Stimulated activated naive CD4-positive, alpha-beta T cell treated with Interleukin-2 at 50 U/mL for 16 hours (primary cell): ENCODE results near the gene SLC6A7.
"Not testable (repeated sequence)": the region's sequence is repeated elsewhere in the genome, so short reads cannot be mapped to it uniquely, and the experiment has no call there.

Experiments used
- DNase-seq: peaks from one replicate; lab custom pipeline; 2025; lab: John Stamatoyannopoulos, UW

The SLC6A7 gene

DNA sequence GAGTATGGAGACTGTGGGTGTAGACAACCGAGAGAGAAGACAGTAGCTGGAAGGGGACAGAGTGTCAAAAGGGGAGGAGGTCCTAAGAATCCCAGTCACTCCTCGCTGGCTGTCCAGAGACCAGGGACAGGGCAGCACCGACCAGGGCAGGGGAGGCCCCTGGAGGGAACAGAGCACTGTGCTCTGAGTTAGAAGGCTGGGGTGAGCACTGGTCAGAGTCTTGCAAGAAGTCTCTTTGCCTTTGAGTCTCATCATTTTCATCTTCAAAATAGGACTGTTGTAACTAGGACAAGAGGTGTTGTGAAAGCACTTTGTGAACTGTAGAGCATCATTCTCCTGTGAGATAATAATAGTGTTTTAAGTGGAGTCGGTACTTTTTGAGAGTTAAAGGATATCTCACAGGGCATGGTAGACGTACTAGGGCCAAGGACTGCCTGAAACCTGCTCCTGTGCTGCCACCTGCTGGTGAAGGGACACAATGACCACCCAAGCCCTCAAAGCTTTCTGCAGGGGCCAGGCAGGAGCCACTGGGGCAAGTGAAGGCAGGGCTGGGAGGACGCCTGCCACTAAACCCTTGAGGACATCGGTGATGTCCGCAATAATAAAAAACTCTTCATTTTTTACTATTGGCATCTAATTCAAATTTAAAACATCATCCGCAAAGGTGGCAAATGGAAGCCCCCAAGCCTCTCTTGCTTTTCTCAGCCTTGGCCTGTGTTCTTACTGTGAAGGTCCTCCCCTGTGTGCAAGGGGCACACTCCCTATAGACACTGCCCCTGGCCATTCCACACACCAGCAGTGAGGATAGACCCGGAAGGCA is 28.2 kb downstream of the SLC6A7 start:
- DNase-seq: peak; percentile 63

DNA sequence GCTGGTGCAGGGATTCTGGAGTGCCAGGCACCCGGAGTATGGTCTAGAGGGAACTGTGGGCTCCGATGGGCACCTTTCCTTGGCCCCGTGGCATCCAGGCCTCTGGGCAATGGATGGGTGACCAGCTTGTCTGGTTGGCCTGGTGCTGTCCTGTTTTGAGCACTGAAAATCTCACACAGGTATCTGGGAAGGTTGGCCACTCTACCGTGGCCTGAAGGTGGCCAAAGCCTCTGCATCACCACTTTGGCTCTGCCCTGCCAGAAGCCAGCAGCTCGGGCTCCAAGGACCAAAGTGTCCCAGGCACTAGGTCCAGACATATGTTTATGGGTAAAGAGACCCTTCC is 28.8 kb downstream of the SLC6A7 start:
- DNase-seq: no peak

DNA sequence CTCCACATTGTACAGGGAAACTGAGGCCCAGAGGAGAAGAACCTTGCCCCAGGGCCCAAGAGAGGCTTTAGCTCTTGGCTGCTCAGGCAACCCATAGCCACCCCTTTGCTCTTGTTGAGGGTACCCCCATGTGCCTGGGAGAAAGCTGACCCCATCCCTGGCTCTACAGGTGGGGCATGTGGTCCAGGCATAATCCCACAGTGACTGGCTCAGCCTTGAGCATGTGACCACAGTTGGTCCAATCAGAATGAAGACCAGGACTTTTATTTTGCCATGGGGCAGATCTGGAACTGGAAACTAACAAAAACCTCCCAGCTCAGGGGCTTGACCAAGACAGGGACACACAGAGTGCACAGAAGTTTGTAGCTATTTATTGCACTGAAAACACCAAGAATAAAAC is 29.3 kb downstream of the SLC6A7 start:
- DNase-seq: no peak

DNA sequence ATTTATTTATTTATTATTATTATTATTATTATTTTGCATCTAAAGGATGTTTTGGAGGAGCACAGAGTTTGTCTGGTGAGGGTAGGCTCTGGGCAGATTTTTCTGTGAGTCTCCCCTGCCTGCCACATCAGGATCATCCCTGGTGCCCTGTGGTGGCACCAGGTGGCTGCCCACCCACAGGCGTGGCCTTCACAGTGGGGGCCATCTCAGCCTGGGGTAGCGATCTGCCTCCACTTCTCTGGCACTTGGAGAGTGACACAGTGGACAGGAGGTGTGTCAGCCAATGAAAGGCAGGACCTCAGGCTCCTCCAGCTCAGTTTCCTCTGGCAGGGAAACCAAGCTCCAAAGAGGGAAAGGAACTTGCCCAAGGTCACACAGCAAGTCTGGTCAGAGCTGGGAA is 30.0 kb downstream of the SLC6A7 start:
- no peak for DNase-seq

DNA sequence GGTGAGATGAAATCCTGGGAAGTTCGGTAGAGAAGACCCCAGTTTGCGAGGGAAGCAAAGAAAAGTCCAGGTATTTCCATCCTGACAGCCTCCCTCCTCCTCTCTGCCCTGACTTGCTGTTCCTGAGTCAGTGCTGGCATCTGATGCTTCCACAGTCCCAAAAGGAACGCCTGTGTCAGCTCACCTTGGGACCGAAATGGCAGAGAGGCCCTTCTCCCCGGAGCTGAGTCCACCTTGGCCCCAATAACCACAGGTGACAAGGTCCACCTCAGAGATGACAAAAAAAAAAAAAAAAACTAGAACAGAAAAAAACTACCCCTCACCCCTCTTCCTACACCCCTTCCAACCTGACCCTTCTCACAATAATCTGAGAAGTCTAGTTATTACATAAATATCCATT is 31.6 kb downstream of the SLC6A7 start:
- no peak for DNase-seq

DNA sequence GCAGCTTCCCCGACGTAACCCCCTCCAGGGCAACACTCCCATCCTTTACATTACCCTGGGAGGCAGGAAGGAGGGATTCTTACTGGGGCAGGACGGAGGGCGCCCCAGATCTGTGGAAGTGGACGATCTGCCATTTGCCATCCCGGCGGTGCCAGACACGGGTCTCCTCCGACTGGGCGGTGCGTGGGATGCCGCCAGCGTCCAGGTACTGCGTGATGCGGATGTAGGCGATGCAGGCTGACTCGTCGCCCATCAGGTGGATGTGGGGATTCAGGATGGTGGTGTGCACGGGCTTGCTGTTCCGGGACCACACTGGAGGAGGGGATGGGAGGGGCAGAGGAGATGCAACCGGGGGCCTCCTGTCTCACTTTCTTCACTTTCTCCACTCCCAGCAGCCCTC is 33.0 kb downstream of the SLC6A7 start:
- DNase-seq: no peak

DNA sequence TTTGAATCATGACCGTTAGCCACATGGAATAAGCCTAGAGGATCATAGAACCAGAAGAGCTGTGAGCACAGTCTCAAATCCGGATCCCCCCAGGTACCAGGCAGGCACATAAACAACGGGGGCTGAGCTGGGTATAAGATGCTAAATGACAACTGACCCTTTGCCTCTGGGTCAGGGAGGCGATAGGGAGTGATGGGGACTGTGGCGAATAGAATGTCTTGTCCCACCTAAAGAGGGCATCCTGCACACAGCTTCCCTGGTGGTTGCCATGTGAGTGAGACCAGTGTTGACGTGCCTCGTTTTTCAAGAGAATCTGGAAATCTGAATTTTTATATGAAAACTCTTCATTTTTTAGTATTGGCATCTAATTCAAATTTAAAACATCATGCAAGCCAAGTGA is 33.6 kb downstream of the SLC6A7 start:
- no peak for DNase-seq

DNA sequence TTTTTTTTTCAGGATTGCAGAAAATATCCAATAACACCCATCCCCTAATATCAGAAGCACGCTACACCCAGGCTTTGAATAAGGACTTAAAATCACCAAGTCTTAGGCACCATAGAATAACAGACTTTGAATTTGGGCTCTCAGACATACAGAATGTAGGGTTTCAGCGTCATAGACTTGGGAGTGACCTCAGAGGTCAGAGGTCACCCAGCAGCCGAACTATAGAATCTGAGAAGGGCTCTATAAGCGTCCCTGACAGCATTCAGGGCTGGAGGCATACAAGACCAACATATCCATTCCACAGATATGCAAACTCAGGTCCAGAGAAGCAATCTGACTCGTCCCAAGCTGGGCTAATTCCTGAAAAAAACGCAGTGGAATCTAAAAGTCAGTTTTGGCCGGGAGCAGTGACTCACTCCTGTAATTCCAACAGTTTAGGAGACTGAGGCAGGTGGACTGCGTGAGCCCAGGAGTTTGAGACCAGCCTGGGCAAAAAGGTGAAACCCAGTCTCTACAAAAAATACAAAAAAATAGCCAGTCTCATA is 34.7 kb downstream of the SLC6A7 start:
- DNase-seq: no peak

DNA sequence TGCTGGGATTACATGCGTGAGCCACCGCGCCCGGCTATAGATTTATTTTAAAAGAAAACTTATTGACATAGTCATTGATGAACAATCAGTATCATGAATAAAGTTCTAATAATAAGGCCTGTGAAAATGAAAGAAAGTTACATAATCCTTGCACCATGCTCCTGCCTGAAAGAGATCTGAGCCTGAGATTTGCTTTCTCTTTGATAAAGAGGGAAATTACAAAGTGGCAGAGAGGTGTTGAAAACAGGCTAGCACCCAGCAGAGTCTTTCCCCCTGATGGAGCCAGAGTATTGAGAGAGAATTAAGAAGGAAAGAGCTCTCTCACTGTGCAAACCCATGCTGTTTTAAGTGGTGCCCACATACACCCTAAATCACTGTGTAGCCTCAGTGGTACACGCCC is 37.2 kb downstream of the SLC6A7 start:
- DNase-seq: no peak

DNA sequence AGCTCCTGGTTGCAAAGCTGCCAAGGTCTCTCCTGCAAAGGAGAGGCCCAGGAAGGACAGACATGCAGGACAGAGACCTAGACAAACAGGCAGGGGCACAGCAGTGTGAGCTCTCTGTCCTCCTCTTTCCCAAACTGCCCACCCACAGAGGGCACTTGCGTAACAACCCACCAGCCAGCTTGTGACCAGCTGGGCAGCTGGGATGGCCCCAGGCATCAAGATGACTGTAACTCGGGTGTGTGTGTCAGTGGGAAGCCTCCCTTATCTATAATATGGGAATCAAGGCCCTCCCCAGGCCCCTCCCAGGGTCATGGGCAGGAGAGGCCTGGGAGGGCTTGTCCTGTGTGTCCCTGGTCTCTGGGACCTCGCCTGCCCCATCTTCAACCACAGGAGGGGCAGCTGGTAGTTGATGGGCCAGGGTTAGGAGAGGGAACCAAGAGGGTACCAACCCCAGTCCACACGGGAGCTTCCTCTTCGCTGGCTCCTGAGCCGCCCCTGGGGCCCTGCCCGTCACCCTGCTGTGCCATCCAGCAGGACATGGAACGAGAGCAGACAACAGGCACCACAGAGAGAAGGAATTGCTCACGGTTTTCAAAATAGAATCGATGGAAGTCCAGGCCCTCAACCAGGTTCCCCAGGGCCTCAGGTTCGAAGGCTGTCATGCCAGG is 37.9 kb downstream of the SLC6A7 start:
- no peak for DNase-seq

DNA sequence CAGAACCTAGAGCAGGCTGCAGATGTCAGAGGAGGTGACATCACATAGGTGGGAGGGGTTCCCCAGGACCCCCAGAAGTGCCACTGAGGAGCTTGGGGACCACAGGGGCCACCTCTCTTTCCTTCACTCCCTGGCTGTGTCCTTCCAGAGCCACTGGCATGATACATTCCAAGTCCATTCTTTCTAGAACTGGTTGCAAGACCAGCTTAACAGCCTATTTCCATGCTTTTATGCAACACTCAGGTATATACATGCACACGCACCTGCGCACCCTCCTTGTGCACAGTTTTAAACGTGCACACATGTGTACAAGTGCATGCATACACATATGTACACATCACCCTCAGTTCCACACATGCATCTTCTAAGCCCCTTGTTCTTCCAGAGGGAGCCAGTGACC is 39.7 kb downstream of the SLC6A7 start:
- no peak for DNase-seq

DNA sequence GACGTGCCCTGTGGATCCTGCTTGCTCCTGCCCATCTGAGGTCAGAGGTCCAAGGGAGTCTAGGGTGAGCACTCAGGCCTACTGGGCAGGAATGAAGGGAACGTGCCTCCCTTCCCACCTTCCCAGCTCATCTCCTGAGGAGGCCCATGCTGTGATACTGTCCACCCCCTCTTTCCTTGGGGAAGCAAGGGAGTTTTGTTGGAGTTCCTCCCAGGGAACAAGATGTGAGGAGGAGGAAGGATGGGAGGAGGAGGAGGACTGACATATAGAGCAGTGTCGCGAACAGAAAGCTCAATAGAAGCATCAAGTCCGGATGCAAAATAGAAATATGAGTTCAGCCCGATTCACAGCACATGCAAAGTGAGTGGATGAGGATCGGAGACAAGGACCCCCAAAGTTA is 41.0 kb downstream of the SLC6A7 start:
- DNase-seq: no peak

DNA sequence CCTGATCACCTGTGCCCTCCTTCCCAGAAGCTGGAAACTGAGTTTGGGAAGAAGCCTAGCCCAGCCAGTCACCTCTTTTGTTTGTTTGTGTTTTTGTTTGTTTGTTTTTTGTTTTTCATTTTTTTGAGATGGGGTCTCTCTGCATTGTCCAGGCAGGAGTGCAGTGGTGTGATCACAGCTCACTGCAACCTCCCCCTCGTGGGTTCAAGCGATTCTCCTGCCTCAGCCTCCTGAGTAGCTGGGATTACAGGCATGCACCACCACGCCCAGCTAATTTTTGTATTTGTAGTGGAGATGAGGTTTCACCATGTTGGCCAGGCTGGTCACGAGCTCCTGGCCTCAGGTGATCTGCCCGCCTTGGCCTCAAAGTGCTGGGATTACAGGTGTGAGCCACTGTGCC is 43.8 kb downstream of the SLC6A7 start:
- DNase-seq: not testable (repeated sequence)

DNA sequence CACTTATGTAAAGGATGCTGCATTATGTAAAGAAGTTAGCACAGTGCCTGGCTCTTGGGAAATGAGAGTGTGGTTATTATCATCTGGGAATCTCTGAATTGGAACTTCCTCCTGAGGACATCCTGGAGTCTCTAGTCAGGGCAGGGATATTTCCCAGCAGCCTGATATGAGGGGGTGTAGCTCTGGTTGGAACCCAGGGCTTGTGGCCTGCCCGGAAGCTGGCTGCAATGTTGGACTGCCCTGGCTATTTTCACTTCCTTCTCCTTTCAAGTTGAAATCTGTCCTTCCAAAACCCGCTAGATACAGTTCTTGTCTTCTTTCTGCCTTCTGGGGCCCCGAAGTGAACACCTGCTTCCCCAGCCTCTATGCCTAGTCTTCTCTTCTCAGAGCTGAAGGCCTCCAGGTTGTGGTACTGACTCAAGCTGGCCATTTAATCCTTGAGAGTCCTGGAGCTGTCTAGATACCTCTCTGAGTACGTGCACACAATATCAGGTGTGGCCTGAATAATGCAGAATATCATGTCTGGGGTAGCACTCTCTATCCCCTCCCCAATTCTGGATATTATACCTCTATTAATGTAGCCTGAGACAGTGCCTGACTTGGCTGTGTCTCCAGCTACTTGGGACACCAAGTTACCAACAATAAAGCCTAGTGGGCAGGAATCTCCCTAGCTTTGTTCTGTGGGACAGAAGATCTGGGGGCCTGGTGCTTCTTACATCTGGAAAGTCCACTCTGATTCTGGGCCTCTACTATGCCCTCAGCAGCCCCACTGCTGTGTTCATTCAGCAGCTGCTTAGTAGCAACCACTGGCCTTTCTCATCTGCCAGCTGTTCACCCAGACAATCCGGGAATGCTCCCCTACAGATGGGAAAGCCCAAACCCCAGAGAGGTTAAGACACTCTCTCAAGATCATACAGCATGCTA is 45.0 kb downstream of the SLC6A7 start:
- DNase-seq: no peak

DNA sequence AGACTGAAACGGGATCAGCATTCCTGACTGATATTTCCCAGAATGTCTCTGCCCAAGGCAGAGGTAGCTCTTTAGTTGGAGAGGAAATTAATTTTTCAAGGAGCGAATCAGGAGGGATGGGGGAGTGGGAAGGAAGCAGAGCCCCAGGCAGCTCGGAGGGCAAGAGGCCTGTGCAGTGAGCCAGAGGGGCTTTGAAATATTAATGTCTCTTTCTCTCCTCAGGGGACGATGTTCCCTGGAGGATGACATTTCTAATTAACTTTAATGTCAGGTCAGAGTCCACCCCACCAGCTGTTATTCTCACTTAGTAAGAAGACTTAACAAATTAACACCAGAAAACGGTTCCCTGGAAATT is 45.6 kb downstream of the SLC6A7 start:
- no peak for DNase-seq

DNA sequence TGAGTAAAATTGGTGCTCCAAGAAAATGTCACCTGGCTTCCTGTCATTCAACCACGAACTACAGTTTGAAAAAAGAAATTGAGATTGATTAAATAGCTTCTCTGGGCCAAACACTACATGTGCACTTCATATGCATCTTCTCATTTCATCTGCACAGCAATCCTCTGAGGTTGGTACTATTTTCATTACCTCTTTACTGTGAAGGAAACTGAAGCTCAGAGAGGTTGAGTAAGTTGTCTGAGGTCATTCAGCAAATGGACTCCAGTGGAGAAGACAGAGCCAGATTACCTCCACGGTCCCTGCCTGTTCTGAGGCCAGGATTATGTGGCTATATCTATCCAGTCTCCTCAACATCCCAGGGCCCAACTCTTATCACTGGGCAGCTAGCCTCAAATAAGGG is 46.5 kb downstream of the SLC6A7 start:
- DNase-seq: no peak

DNA sequence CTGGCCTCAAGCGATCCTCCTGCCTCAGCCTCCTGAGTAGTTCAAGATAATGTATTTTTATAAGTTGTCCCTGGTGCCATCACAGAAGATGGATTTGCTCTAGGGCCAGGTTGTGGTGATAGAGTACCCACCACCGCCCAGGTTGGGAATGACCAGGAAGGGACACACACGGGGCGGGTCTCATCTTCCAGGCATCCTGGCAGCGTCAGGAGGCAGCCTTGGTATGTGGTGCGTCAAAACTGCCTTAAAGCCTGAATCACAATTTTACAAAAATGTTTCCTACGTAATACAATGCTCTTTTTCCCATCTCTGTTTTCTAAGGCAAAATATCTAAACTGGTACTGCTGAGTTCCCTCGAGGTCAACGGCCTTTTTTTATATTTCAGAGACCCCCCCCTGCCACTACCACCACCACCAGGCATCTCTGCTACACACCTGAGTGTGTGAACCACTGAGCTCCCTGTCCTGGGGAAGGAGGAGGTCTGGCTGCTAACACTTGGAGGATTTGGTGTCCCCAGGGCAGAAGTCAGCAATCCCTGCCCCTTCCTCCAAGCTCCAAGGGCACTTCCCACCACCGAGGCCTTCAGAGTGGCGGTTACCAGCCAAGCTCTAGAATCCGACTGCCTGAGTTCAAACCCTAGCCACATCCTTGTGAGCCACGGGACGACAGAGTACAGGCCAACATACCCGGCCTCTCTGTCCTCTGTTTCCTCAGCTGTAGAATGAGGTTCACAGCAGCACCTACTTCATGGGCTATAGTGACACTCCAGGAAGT is 47.3 kb downstream of the SLC6A7 start:
- no peak for DNase-seq

DNA sequence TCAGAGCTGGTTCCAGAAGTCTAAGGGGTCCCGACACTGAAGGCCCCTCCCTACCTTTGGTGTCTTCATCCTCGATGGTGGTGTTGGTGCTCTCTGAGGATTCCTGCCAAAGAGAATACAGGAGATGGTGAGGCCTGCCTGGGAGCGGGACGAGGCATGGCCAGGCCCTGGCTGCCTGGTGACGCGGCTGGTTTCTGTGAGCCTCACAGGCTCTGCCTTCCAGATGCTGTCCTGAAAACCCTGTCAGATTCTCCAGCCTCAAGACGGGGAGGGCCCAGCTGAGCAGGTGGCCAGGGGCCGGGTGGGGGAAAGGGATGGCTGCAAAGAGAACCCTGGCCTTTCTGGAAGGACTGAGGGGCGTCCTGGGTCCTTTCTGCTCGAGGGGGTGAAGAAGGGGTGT is 48.8 kb downstream of the SLC6A7 start:
- no peak for DNase-seq

DNA sequence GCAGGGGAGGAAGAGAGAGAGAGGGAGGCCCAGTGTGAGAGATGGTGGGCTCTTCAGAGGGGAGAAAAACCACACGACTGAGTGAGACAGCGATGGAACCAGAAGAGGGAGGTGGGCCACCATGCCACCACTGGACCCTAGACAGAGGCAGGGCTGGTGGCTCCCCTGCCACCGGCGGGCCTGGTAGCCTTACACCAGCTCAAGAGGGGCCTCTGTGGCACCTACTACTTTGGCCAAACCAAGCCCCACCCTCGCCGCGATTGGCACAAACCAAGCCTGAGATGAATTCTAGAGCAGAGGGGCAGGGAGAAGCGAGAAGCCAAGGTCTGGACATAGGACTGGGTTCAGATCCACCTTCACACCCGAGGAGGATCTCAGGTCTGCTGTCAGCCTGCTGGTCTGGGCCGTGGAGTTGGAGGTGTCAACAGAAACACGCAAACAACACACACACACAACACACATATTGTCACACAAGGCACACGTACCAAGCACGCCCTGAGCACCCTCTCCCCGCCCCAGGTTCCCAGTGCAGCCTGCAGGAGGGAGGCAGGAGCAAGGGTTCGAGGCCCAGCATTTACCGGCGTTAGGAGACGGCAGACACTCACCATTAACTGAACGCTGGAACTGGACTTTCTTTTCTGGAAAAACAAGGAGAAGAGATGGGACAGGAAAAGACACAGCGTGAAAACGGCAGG is 49.4 kb downstream of the SLC6A7 start:
- DNase-seq: no peak

DNA sequence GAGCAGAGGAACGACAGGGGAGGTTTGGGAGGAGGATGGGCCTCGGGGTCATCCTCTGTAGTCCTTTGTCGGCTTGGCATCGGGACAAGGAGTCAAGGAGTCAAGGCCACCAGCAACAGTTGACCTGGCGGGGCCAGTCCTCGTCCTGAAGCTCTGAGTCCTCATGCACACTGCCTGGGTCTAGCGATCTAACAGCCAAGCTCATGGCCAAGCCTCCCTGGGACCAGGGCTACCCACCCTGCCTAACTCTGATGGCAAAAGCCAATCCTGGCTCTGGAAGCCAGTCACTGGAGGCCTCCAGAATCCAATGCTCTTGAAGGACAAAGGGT is 49.9 kb downstream of the SLC6A7 start:
- no peak for DNase-seq
